ENCODE data around the gene STK32A.

DNA sequence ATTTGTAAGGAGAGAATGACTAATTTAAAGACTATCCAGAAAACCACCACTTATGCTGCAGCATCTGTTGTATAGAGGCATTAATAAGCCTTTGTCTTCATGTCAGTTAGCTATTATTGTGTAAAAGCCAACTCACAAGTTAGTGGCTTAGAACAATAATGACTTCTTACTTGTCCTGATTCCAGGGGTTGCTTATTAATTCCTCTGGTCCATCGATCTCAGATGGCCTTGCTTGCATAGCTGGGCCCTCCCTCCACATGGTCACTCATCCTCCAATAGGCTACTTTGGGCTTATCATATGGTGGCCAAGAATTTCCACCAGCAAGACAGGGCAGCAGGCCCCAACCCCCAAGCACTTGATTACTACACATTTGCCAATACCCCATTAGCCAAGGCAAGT lies 44.5 kb upstream of the STK32A start:
- TF ChIP-seq, protein P1, sequence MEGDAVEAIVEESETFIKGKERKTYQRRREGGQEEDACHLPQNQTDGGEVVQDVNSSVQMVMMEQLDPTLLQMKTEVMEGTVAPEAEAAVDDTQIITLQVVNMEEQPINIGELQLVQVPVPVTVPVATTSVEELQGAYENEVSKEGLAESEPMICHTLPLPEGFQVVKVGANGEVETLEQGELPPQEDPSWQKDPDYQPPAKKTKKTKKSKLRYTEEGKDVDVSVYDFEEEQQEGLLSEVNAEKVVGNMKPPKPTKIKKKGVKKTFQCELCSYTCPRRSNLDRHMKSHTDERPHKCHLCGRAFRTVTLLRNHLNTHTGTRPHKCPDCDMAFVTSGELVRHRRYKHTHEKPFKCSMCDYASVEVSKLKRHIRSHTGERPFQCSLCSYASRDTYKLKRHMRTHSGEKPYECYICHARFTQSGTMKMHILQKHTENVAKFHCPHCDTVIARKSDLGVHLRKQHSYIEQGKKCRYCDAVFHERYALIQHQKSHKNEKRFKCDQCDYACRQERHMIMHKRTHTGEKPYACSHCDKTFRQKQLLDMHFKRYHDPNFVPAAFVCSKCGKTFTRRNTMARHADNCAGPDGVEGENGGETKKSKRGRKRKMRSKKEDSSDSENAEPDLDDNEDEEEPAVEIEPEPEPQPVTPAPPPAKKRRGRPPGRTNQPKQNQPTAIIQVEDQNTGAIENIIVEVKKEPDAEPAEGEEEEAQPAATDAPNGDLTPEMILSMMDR (IDR thresholded peaks at IDR 0.05): no peak
- TF ChIP-seq POLR2A (IDR thresholded peaks at IDR 0.05): no peak
- TF ChIP-seq EP300 (IDR thresholded peaks at IDR 0.05): no peak
- TF ChIP-seq POLR2AphosphoS5 (IDR thresholded peaks at IDR 0.05): no peak
